ENCODE results near the gene AFF3. TPM values are rescaled to one million over a fixed set of nuclear protein-coding genes. Genes with fewer than 3 reads are reported as not detected.

Gene AFF3
- total and polyA plus RNA-seq, 2 of the 4 experiments (the other 2 are of a cell fraction): 12.9 to 14.3 TPM

DNA sequence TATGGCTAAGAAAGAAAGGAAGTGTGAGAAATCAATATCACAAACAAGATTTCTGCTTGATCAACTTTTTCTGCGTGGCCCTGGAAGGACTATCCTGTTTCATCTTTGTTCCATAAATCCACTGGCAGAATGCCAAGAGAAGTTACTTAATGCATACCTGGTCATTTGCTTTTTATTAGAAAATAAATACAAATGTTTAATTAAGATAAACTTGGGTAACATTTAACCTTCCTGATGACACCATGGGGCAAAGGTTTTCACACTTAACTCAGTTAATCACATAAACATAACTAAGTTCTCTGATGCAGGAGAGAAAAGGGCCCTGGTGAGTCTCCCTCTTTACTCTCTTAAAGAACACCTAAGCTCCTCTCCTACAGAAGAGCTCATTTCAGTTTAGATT is 203.3 kb downstream of the AFF3 start:
- ChIA-PET CTCF (no interaction called here), POLR2A (ENCODE audit: unreplicated experiment) (no interaction called here)
- ATAC-seq (ENCODE audit: low read depth): no peak
- peaks cover 9% of the 10 kb centered on the region; the same call in 1 of the 2 replicates for H3K9me1 ChIP-seq (ENCODE audit: insufficient read depth, low read length)
- no peak overlapping the region for H3K56ac ChIP-seq (ENCODE audit: extremely low read depth, insufficient read depth, low read length)
- H4K20me1 ChIP-seq (ENCODE audit: insufficient read depth, low read length): no peaks in the 10 kb centered on the region
- TF ChIP-seq SMC3 (IDR thresholded peaks at IDR 0.05; ENCODE audit: low read depth, low read length) (no peak), RFX5 (IDR thresholded peaks at IDR 0.05; ENCODE audit: low read depth, low read length) (no peak), RCOR1 (IDR thresholded peaks at IDR 0.05; ENCODE audit: insufficient replicate concordance, low read length) (no peak), CEBPB (IDR thresholded peaks at IDR 0.05; ENCODE audit: low read depth, low read length) (no peak), MAFK (IDR thresholded peaks at IDR 0.05; ENCODE audit: low read depth, low read length) (no peak), FOS (IDR thresholded peaks at IDR 0.05; ENCODE audit: low read depth, low read length) (no peak)
- TF ChIP-seq, protein P1, sequence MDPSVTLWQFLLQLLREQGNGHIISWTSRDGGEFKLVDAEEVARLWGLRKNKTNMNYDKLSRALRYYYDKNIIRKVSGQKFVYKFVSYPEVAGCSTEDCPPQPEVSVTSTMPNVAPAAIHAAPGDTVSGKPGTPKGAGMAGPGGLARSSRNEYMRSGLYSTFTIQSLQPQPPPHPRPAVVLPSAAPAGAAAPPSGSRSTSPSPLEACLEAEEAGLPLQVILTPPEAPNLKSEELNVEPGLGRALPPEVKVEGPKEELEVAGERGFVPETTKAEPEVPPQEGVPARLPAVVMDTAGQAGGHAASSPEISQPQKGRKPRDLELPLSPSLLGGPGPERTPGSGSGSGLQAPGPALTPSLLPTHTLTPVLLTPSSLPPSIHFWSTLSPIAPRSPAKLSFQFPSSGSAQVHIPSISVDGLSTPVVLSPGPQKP (IDR thresholded peaks at IDR 0.05; ENCODE audit: borderline replicate concordance, low read depth, low read length): no peak
- no peak overlapping the region for H3K9ac ChIP-seq (ENCODE audit: low read depth, low read length)
- intact Hi-C loops (cut with micrococcal nuclease): no loop called here
- H2AFZ ChIP-seq (replicated peaks; ENCODE audit: low read length, poor library complexity): no peak overlapping the region
- H2BK20ac ChIP-seq (ENCODE audit: low read depth, low read length): no peak overlapping the region
- BruUV-seq (replicated peaks): no TSS peak
- H3K36me3 ChIP-seq (ENCODE audit: control insufficient read depth, insufficient read depth, low read length): peaks cover 17% of the 10 kb centered on the region
- H3K79me1 ChIP-seq (ENCODE audit: low read depth in 1 of 2, low read length in 2 of 2): peaks cover 8 to 26% of the 10 kb centered on the region in 2 experiments; a peak in 3 of 4 replicates
- no peaks in the 10 kb centered on the region; the same call in 1 of the 2 replicates for H3K4me1 ChIP-seq (ENCODE audit: control insufficient read depth, insufficient read depth, low read length)
- H3K27ac ChIP-seq (ENCODE audit: insufficient read depth, low read length): no peak overlapping the region
- in situ Hi-C loops (cut with MboI; ENCODE audit: low sequenced_read_pairs): no loop called here
- H2AK9ac ChIP-seq (replicated peaks; ENCODE audit: low read depth, low read length, poor library complexity): no peak overlapping the region
- H3K4me3 ChIP-seq (ENCODE audit: insufficient read depth, low read depth, low read length): no peak overlapping the region
- no peaks in the 10 kb centered on the region for H3K27me3 ChIP-seq (ENCODE audit: control insufficient read depth, insufficient read depth, low read length)
- no peak overlapping the region for H3K14ac ChIP-seq (replicated peaks; ENCODE audit: low read depth, low read length)
- no peak overlapping the region for H4K5ac ChIP-seq (ENCODE audit: low read depth, low read length)
- H2BK120ac ChIP-seq (ENCODE audit: low read depth, low read length): no peak overlapping the region
- no peak overlapping the region for H3K4me2 ChIP-seq (ENCODE audit: low read depth, low read length)
- no peak overlapping the region for H4K91ac ChIP-seq (ENCODE audit: insufficient read depth, low read depth, low read length)
- no peak overlapping the region for H2BK15ac ChIP-seq (ENCODE audit: low read depth, low read length)
- H2BK5ac ChIP-seq (ENCODE audit: low read depth, low read length, poor library complexity, severe bottlenecking): no peak overlapping the region
- dilution Hi-C loops (cut with HindIII; ENCODE audit: low sequenced_read_pairs, unreplicated experiment): no loop called here
- H3K18ac ChIP-seq (ENCODE audit: low read depth, low read length): no peak overlapping the region
- no CpG with 5 or more reads among the region's 1 CpG for WGBS, 2 experiments (ENCODE audit: extremely low coverage in 2 of 2, insufficient read length in 1 of 2)
- H3K23ac ChIP-seq (ENCODE audit: low read depth, low read length): no peak overlapping the region
- no peak overlapping the region for H2AK5ac ChIP-seq (ENCODE audit: low read depth, low read length)
- H3K9me3 ChIP-seq (ENCODE audit: control insufficient read depth, insufficient read depth, low read length): 0 out of 2 replicates have a peak, but pooled peaks cover 3% of the 10 kb centered on the region
- H4K8ac ChIP-seq (ENCODE audit: low read depth in 2 of 2, low read length in 2 of 2): no peak overlapping the region
- no peak overlapping the region for H3K4ac ChIP-seq (ENCODE audit: low read depth, low read length)
- no peak for DNase-seq

All from IMR-90 (cell line).